Activated CD4-positive, alpha-beta T cell treated with anti-CD3 and anti-CD28 coated beads, Interleukin-2, Interleukin-4, amounts not matched to agents 100 ng/mL and 50 ng/mL, durations not matched to agents 16 hours and 8 hours (primary cell): ENCODE data around the gene SEMA3D.

Source experiments
- DNase-seq: peaks from one replicate; pipeline ENCODE4 v3.0.0-alpha.2; 2020; ENCODE audit warnings: low spot score

Gene SEMA3D

GRCh38 chr7:85125651-85126131 lies 61.2 kb downstream of the SEMA3D start:
- no peak for DNase-seq

- no peak for DNase-seq
Observed at GRCh38 chr7:85125176-85125575, 61.7 kb downstream of the SEMA3D start.

GRCh38 chr7:85119934-85120333 lies 66.9 kb downstream of the SEMA3D start:
- no peak for DNase-seq

- DNase-seq, result no peak
Observed at GRCh38 chr7:85115862-85116261, 71.0 kb downstream of the SEMA3D start.

- DNase-seq, result no peak
Observed at GRCh38 chr7:85115006-85115405, 71.8 kb downstream of the SEMA3D start.

- no peak for DNase-seq
Observed at GRCh38 chr7:85114342-85114741, 72.5 kb downstream of the SEMA3D start.

GRCh38 chr7:85111761-85112160 lies 75.1 kb downstream of the SEMA3D start:
- no peak for DNase-seq

- DNase-seq, result no peak
Observed at GRCh38 chr7:85106719-85107118, 80.1 kb downstream of the SEMA3D start.

- no peak for DNase-seq
Observed at GRCh38 chr7:85104432-85105205, 82.2 kb downstream of the SEMA3D start.

- no peak for DNase-seq
Observed at GRCh38 chr7:85103962-85104361, 82.9 kb downstream of the SEMA3D start.

- no peak for DNase-seq
Observed at GRCh38 chr7:85103357-85103756, 83.5 kb downstream of the SEMA3D start.

GRCh38 chr7:85102813-85103350 lies 84.0 kb downstream of the SEMA3D start:
- DNase-seq, result no peak

- no peak for DNase-seq
Observed at GRCh38 chr7:85101347-85101746, 85.5 kb downstream of the SEMA3D start.

- no peak for DNase-seq
Observed at GRCh38 chr7:85097844-85098243, 89.0 kb downstream of the SEMA3D start.

GRCh38 chr7:85095806-85096205 lies 91.0 kb downstream of the SEMA3D start:
- no peak for DNase-seq

GRCh38 chr7:85095366-85095765 lies 91.5 kb downstream of the SEMA3D start:
- DNase-seq, result no peak

- no peak for DNase-seq
Observed at GRCh38 chr7:85094046-85094725, 92.7 kb downstream of the SEMA3D start.

GRCh38 chr7:85091565-85091928 lies 95.3 kb downstream of the SEMA3D start:
- DNase-seq, result no peak

GRCh38 chr7:85090919-85091564 lies 95.8 kb downstream of the SEMA3D start:
- no peak for DNase-seq

GRCh38 chr7:85090143-85090542 lies 96.7 kb downstream of the SEMA3D start:
- DNase-seq, result no peak

- DNase-seq, result no peak
Observed at GRCh38 chr7:85081846-85082245, 105.0 kb downstream of the SEMA3D start.

GRCh38 chr7:85081392-85081791 lies 105.5 kb downstream of the SEMA3D start:
- DNase-seq, result no peak

GRCh38 chr7:85079434-85079833 lies 107.4 kb downstream of the SEMA3D start:
- no peak for DNase-seq
